ENCODE measurements around the gene RERE. TPM values are rescaled to one million over a fixed set of nuclear protein-coding genes. Genes with fewer than 3 reads are reported as not detected.

Gene RERE
- total RNA-seq, 4 donors from 2014 or later: 86.4 to 111 (median 103) TPM

DNA sequence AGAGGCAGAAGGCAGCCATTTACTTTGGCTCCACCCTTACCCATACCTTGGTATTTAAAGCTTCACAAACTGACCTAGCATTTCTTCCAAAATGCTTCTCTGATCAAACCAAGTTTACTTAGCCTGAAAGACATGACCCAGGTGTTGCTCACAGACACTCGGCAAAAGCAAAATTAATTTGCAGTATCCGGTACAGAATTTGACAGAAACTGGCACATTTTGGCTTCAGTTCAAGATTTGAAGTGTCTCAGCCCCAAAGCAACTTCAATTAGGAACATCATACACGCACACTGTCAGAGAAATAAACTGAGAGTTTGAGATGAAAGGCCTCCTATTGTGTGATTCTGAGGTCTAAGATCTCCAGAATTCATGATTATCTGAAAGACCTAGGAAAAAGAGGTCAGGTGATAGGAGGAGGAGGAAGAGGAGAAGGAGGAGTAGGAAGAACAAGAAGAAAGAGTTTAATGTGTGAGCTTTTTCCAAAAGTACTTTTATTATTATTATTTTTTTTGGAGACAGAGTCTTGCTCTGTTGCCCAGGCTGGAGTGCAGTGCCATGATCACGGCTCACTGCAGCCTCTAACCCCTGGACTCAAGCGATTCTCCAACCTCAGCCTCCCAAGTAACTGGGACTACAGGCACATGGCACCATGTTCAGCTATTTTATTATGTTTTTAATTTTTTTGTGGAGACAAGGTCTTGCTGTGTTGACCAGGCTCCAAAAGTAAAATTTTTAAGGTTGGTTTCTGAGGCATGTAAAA, 355.9 kb downstream of the RERE start:
- 54 to 62% methylated on average over 5 of the region's 5 CpGs for WGBS, 2 donors

DNA sequence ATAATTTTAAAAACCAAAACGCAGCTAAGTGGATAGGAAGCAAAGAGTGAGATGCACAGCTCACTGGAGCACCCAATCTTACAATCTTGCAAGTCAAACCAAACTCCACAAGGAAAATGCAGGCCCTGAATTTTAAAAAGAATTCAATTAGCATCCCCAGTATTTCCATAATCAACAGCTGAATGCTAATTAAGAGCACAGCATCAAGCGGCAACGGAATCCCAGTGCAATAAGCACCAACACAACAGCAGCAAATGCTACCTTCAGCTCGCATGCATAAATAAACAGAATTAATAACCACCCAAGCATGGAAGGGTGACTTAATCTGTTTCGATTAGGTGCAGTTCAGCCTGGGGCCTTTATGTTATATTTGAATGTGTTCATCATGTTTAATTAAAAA, 356.7 kb downstream of the RERE start:
- TF ChIP-seq, protein P1, sequence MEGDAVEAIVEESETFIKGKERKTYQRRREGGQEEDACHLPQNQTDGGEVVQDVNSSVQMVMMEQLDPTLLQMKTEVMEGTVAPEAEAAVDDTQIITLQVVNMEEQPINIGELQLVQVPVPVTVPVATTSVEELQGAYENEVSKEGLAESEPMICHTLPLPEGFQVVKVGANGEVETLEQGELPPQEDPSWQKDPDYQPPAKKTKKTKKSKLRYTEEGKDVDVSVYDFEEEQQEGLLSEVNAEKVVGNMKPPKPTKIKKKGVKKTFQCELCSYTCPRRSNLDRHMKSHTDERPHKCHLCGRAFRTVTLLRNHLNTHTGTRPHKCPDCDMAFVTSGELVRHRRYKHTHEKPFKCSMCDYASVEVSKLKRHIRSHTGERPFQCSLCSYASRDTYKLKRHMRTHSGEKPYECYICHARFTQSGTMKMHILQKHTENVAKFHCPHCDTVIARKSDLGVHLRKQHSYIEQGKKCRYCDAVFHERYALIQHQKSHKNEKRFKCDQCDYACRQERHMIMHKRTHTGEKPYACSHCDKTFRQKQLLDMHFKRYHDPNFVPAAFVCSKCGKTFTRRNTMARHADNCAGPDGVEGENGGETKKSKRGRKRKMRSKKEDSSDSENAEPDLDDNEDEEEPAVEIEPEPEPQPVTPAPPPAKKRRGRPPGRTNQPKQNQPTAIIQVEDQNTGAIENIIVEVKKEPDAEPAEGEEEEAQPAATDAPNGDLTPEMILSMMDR (IDR thresholded peaks at IDR 0.05): no peak
- TF ChIP-seq EP300 (IDR thresholded peaks at IDR 0.05): no peak
- TF ChIP-seq POLR2A (IDR thresholded peaks at IDR 0.05): no peak
- H3K9me3 ChIP-seq: no peaks in the 10 kb centered on the region
- no peaks in the 10 kb centered on the region for H3K27me3 ChIP-seq
- DNase-seq (ENCODE audit: low spot score in 2 of 2): no peak
- H3K4me1 ChIP-seq: peaks cover 0 to 99% (median 67%) of the 10 kb centered on the region in 4 donors
- no peak overlapping the region for H3K4me3 ChIP-seq
- H3K36me3 ChIP-seq: no peaks in the 10 kb centered on the region
- no peak overlapping the region for H3K27ac ChIP-seq
- 68 to 75% methylated on average over 5 of the region's 5 CpGs for WGBS, 2 donors

More for the DNA sequence above, 355.9 kb downstream of the RERE start:
- DNase-seq (ENCODE audit: low spot score in 2 of 2): no peak
- H3K36me3 ChIP-seq: no peaks in the 10 kb centered on the region
- TF ChIP-seq EP300 (IDR thresholded peaks at IDR 0.05): no peak
- TF ChIP-seq, protein P1 (IDR thresholded peaks at IDR 0.05): no peak
- no peak for TF ChIP-seq POLR2A (IDR thresholded peaks at IDR 0.05)
- no peaks in the 10 kb centered on the region for H3K27me3 ChIP-seq
- no peak overlapping the region for H3K4me3 ChIP-seq
- no peaks in the 10 kb centered on the region for H3K9me3 ChIP-seq
- H3K27ac ChIP-seq: peak overlapping the region in 3 of 4 donors; percentile 4 to 92 (median 89)
- H3K4me1 ChIP-seq: peaks cover 0 to 99% (median 62%) of the 10 kb centered on the region in 4 donors

DNA sequence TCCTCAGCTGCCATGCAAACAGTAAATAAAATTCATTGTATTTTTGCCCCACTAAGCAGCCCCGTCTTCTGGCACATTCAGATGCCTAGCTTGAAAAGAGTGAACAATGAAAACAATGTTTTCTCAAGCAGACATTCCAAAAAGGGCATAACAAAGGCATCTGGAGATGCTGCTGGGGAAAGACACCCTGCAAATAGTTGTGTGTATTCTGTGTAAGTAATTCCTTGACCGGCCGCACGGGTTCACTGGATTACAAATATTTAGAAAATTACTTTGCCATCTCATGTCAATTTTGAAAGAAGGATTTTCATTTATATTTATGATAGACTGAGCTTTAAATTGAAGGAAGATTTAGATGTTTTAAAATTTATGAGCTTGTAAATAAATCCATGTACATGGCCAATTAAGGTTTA, 357.3 kb downstream of the RERE start:
- Histone ChIP-seq H3K27me3 (no peaks in the 10 kb centered on the region), H3K27ac (peak overlapping the region in 2 of 4 donors; percentile 50 to 60), H3K4me3 (no peak overlapping the region), H3K36me3 (no peaks in the 10 kb centered on the region), H3K4me1 (peaks cover 0 to 99% (median 65%) of the 10 kb centered on the region in 4 donors), H3K9me3 (no peaks in the 10 kb centered on the region)
- DNase-seq (ENCODE audit: low spot score in 2 of 2): no peak
- 35 to 39% methylated on average over 4 of the region's 4 CpGs for WGBS, 2 donors
- TF ChIP-seq EP300 (IDR thresholded peaks at IDR 0.05) (no peak), POLR2A (IDR thresholded peaks at IDR 0.05) (no peak)
- TF ChIP-seq, protein P1 (IDR thresholded peaks at IDR 0.05): peak in 2 of 5 experiments; percentile 9 to 27

DNA sequence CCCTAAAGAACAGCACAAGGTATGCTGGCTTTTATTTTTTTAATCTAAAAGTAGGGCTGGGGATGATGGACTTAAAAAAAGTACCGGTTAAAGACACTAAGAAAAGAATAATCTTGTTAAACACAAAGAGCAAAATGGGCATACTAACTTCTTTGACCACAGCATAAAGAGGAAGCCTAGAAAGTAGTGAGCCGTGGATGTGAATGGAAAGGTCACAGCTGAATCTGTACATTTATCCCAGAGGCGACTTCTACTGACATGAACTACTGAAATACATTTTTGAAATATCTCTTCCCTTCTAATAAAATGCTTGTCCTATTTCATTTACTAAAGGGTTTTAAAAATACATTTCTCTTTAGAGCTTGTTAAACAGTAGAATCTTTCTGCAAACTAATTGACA, 358.8 kb downstream of the RERE start:
- Histone ChIP-seq H3K36me3 (no peaks in the 10 kb centered on the region), H3K4me1 (peaks cover 0 to 88% (median 52%) of the 10 kb centered on the region in 4 donors), H3K27ac (peak overlapping the region in 1 of 4 donors; percentile 1), H3K27me3 (no peaks in the 10 kb centered on the region), H3K4me3 (no peak overlapping the region), H3K9me3 (no peaks in the 10 kb centered on the region)
- DNase-seq (ENCODE audit: low spot score in 2 of 2): no peak
- TF ChIP-seq EP300 (IDR thresholded peaks at IDR 0.05): no peak
- TF ChIP-seq POLR2A (IDR thresholded peaks at IDR 0.05): no peak
- TF ChIP-seq, protein P1 (IDR thresholded peaks at IDR 0.05): no peak
- WGBS, 2 donors: 51 to 59% methylated on average over 3 of the region's 3 CpGs

DNA sequence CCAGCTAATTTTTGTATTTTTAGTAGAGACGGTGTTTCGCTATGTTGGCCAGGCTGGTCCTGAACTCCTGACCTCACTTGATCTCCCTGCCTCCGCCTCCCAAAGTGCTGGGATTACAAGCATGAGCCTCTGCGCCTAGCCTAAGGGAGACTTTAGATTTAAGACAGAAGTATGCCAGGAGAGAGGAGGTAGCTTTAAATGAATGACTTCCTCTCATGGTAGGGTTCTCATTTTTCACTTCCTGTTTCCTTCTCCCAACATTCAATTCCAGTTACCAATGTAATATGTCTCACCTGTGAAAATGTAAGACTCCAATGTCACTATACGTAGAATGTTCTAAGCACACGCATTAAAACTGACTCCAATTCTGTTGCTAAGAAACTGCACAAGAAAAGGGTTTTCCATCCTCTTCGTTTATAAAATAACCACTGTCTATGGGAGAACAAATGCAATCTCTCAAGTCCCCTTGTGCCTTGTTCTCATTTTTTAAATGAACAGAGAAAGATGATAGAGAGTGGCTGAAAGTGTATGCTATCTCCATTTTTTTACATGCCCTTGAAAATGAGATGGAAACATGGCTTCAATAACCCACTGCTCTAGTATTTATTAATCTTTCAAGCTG, 359.6 kb downstream of the RERE start:
- no peak for DNase-seq (ENCODE audit: low spot score in 2 of 2)
- Histone ChIP-seq H3K36me3 (no peaks in the 10 kb centered on the region), H3K27ac (peak overlapping the region in 2 of 4 donors; percentile 1 to 86), H3K4me1 (peaks cover 0 to 81% (median 45%) of the 10 kb centered on the region in 4 donors), H3K9me3 (no peaks in the 10 kb centered on the region), H3K27me3 (no peaks in the 10 kb centered on the region), H3K4me3 (no peak overlapping the region)
- WGBS, 2 donors: 55 to 66% methylated on average over 7 of the region's 7 CpGs
- TF ChIP-seq POLR2A (IDR thresholded peaks at IDR 0.05) (no peak), EP300 (IDR thresholded peaks at IDR 0.05) (no peak)
- TF ChIP-seq, protein P1 (IDR thresholded peaks at IDR 0.05): no peak
